H1 (cell line): ENCODE results near the gene FARSB. TPM values are rescaled to one million over a fixed set of nuclear protein-coding genes. Genes with fewer than 3 reads are reported as not detected.

ENCODE experiments used
- ATF3 ChIP-seq: IDR thresholded peaks from 2 replicates; pipeline ENCODE4 v1.6.1; 2011; ENCODE audit warnings: low read depth, mild to moderate bottlenecking, low read length; ENCODE audit not compliant: insufficient read depth
- CBX5 ChIP-seq: fragments of 300-800, 300-1000 bp; sonication (generic); IDR thresholded peaks from 2 replicates; pipeline ENCODE4 v1.7.1; 2016; ENCODE audit warnings: antibody characterized with exemption, low read length, low read depth
- JUND ChIP-seq: IDR thresholded peaks from 2 replicates; pipeline ENCODE4 v1.6.1; 2011; ENCODE audit warnings: mild to moderate bottlenecking, improper control_type of control experiment, low read length
- PHF8 ChIP-seq: fragments of 200-600 bp; sonication (generic); conservative IDR thresholded peaks from 2 replicates; pipeline ENCODE4 v1.7.1; 2012; ENCODE audit warnings: low read depth, mild to moderate bottlenecking, inconsistent platforms, low read length, moderate library complexity
- SAP30 ChIP-seq: fragments of 300-600 bp; sonication (generic); IDR thresholded peaks from 2 replicates; pipeline ENCODE4 v1.7.1; 2012; ENCODE audit warnings: low read length, moderate library complexity, mild to moderate bottlenecking, inconsistent platforms; ENCODE audit not compliant: insufficient read depth, insufficient replicate concordance
- polyA plus RNA-seq, 7 experiments: library from polyadenylated mRNA; depleted of rRNA in 3 of 7; stranded (reverse) in 5 of 7; unstranded in 2 of 7; fragments of >200 nt in 5 of 7; fragments of 200-250 nt in 2 of 7; gene quantifications; 1 replicate in 5 of 7; 2 replicates in 1 of 7; 4 replicates in 1 of 7; pipeline versions ENCODE4 v1.2.1 to v1.2.3, GENCODE V29; 2011 to 2013; ENCODE audit warnings: missing spikeins in 2 of 7, mixed read lengths in 2 of 7
- total RNA-seq: library from RNA; stranded (reverse); fragmentation: NEBNext Ultra II Directional; extraction: Animal tissue kit (Norgen Biotek cat#: 25700); gene quantifications from 2 replicates; pipeline ENCODE4 v1.2.1, GENCODE V29; 2021
- TF ChIP-seq, protein P1 (sequence below): fragments of 300-600 bp; sonication (generic); IDR thresholded peaks from 2 replicates; pipeline ENCODE4 v1.7.1; 2012; ENCODE audit warnings: low read length, moderate library complexity, mild to moderate bottlenecking, inconsistent platforms; ENCODE audit not compliant: insufficient replicate concordance

FARSB gene
- total and polyA plus RNA-seq, 2 of the 8 experiments (the other 6 are each of a cell fraction or from before 2014, with no cell fraction given): 21.0 to 37.9 TPM

DNA sequence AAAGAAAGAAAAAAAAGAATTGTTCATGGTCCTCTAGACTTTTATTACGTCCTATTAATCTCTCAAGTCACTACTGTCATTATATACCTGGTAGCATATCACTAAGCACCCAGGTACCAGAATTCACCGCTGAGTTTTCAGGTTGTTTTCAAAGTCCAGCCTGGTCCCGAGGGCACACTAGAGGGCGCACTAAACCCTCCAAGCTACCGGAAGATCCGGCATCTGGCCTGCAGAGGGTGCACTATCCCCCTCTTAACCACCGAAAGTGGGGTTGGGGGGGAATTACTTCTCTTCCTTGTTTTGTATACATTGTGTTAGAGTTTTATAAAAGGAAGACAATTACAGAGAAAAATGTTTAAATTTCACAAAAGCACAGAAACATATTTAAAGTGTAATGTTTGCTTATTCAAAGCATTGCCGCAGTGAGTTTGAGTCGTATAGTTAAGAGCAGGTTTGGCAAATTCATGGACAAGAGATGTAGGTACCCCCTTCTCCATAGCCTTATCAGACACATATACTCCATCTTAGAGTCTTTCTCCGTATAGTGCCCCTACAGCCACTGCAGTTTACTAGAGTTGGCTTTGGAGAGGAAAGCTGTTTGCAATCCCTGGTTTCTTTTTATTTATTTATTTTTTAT lies 34.8 kb upstream of the FARSB start (continued):
- TF ChIP-seq, protein P1, sequence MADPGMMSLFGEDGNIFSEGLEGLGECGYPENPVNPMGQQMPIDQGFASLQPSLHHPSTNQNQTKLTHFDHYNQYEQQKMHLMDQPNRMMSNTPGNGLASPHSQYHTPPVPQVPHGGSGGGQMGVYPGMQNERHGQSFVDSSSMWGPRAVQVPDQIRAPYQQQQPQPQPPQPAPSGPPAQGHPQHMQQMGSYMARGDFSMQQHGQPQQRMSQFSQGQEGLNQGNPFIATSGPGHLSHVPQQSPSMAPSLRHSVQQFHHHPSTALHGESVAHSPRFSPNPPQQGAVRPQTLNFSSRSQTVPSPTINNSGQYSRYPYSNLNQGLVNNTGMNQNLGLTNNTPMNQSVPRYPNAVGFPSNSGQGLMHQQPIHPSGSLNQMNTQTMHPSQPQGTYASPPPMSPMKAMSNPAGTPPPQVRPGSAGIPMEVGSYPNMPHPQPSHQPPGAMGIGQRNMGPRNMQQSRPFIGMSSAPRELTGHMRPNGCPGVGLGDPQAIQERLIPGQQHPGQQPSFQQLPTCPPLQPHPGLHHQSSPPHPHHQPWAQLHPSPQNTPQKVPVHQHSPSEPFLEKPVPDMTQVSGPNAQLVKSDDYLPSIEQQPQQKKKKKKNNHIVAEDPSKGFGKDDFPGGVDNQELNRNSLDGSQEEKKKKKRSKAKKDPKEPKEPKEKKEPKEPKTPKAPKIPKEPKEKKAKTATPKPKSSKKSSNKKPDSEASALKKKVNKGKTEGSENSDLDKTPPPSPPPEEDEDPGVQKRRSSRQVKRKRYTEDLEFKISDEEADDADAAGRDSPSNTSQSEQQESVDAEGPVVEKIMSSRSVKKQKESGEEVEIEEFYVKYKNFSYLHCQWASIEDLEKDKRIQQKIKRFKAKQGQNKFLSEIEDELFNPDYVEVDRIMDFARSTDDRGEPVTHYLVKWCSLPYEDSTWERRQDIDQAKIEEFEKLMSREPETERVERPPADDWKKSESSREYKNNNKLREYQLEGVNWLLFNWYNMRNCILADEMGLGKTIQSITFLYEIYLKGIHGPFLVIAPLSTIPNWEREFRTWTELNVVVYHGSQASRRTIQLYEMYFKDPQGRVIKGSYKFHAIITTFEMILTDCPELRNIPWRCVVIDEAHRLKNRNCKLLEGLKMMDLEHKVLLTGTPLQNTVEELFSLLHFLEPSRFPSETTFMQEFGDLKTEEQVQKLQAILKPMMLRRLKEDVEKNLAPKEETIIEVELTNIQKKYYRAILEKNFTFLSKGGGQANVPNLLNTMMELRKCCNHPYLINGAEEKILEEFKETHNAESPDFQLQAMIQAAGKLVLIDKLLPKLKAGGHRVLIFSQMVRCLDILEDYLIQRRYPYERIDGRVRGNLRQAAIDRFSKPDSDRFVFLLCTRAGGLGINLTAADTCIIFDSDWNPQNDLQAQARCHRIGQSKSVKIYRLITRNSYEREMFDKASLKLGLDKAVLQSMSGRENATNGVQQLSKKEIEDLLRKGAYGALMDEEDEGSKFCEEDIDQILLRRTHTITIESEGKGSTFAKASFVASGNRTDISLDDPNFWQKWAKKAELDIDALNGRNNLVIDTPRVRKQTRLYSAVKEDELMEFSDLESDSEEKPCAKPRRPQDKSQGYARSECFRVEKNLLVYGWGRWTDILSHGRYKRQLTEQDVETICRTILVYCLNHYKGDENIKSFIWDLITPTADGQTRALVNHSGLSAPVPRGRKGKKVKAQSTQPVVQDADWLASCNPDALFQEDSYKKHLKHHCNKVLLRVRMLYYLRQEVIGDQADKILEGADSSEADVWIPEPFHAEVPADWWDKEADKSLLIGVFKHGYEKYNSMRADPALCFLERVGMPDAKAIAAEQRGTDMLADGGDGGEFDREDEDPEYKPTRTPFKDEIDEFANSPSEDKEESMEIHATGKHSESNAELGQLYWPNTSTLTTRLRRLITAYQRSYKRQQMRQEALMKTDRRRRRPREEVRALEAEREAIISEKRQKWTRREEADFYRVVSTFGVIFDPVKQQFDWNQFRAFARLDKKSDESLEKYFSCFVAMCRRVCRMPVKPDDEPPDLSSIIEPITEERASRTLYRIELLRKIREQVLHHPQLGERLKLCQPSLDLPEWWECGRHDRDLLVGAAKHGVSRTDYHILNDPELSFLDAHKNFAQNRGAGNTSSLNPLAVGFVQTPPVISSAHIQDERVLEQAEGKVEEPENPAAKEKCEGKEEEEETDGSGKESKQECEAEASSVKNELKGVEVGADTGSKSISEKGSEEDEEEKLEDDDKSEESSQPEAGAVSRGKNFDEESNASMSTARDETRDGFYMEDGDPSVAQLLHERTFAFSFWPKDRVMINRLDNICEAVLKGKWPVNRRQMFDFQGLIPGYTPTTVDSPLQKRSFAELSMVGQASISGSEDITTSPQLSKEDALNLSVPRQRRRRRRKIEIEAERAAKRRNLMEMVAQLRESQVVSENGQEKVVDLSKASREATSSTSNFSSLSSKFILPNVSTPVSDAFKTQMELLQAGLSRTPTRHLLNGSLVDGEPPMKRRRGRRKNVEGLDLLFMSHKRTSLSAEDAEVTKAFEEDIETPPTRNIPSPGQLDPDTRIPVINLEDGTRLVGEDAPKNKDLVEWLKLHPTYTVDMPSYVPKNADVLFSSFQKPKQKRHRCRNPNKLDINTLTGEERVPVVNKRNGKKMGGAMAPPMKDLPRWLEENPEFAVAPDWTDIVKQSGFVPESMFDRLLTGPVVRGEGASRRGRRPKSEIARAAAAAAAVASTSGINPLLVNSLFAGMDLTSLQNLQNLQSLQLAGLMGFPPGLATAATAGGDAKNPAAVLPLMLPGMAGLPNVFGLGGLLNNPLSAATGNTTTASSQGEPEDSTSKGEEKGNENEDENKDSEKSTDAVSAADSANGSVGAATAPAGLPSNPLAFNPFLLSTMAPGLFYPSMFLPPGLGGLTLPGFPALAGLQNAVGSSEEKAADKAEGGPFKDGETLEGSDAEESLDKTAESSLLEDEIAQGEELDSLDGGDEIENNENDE: no peak
- TF ChIP-seq CBX5 (no peak), SAP30 (no peak), JUND (peak; percentile 55; the same call in 1 of the 2 replicates), ATF3 (peak; percentile 62; the same call in 1 of the 2 replicates), PHF8 (no peak)
